SW480 (cell line): ENCODE measurements around the gene CDC123.
"Not testable (repeated sequence)": the region's sequence is repeated elsewhere in the genome, so short reads cannot be mapped to it uniquely, and the experiment has no call there.

Experiments used
- DNase-seq: peaks from one replicate; pipeline ENCODE4 v3.0.0-alpha.2; 2016; ENCODE audit warnings: low spot score

CDC123 gene

DNA sequence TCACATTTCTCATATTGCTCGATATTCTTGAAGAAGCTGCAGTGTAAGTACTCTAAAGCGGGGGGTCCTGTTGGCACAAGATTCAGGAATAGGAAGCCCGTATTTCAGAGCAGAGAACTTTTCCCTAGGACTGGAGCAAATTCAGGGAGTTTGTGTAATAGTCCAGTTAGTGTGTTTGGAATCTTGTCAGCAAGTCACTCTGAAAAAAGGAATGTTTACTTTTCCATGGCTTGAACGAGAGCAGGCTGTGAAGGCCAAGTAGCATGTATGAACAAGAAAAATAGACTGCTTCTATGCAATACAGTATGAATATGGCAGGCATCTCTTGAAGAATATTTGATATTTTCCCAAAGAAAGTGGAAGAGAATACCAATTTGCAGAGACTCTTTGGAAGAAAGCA is 39.8 kb downstream of the CDC123 start:
- DNase-seq: no peak

DNA sequence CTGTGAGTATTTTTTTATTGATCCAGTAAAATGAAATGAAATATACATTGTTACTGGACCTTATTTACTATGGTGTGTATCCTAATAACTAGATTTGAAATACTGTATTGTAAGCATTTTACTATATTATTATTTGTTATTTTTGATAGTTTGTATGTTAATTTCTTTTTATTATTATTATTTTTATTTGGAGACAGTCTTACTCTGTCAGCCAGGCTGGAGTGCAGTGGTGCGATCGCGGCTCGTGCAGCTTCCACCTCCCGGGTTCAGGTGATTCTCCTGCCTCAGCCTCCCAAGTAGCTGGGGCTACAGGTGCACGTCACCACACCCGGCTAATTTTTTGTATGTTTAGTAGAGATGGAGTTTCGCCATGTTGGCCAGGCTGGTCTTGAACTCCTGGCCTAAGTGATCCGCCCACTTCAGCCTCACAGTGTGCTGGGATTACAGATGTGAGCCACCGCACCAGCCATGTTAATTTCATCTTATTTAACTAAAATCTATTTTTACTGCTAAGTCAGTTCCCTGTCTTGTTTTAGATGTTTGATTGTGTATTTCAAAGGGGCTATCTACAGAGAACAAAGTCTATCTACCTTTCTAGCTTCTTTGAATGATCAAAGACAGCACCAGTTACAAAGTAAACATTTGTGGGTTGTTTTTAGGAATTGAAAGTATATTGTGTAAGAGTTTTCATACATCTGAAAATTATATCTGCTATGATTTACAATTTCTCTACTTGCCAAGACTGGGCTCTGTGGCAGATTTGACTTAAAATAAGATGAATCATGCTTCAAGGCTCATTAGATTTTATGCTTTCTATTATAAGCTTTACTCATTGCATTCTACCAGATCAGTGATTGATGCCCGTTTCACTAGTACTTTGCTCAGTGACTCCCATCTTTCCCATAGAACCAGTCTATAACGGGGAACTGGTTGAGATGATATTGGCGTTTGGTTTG is 41.6 kb downstream of the CDC123 start:
- no peak for DNase-seq

DNA sequence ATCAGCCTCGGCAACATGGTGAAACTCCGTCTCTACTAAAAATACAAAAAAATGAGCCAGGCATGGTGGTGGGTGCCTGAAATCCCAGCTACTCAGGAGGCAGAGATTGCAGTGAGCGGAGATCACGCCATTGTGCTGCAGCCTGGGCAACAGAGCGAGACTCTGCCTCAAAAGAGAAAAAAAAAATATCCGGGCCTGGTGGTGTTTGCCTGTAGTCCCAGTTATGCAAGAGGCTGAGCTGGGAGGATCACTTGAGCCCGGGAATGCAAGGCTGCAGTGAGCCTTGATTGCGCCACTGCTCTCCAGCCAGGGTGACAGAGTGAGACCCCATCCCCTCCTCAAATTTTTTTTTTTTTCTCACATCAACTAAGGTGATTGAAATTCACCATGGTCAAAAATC is 42.8 kb downstream of the CDC123 start:
- no peak for DNase-seq

DNA sequence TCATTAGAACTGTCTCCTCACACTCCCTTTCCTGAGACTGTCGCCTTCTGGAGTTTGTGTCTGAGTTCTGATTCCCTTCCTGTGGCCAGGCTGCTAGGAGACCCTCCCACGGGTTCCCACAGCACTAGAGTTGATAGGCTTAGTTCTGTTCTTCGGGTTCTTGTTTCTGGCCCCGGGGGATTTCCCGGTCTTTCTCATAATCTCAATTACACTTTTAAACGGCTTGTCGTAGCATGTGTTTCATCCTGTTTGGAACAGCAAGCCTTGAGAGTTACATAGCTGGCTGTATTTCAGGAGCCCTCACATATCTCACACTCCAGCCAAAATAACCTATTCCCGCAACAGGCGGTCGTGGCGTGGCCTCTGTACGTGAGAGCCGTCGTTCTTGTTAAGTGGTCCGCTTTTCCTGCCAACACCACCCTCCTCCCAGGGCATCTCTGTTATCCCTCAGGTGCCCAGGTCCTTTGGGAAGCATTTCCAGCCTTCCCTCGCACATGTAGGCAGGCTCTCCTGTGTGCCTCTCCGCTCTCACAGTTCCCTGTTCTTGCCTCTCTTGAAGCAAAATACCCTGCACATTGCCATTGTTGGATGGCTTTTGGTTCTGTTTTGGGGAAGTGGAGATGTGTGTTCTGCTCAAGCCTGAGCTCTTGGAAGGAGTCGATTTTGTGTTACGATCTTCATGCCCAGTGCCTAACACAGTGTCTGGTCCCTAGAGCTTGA is 46.0 kb downstream of the CDC123 start:
- no peak for DNase-seq

DNA sequence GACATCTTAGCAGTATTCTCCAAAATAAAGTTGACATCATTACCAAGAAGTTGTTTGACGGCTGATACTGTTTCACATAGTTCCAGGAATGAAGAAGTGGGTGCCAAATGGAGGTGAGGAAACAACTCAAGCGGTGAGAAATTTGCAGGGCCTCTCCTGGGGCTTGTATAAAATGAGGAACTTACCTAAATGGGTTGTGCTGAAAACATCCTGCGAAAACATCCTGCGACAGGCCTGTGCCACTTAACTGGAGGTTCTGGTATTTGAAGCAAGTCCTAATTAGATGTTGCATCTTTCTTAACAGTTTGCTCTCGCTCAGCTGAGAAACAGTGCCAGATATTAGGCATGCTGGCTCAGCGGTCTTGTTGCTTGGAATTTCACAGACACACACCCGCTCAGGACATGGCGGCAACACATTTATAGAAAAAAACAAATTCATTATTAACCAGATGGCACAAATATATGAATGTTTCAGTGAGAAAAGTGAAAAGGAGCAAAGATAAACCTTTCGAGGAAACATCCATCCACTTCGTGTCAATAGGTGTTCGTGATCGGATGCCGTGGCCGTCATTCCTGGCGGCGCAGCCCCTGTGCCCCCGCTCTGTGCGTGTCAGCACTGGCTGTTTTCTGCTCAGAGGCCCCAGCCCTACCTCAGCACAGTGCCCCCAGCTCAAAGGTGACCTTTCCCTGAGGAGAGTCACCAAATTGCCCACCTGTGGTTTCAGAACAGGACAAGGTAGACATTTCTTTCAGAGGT is 48.1 kb downstream of the CDC123 start:
- no peak for DNase-seq

DNA sequence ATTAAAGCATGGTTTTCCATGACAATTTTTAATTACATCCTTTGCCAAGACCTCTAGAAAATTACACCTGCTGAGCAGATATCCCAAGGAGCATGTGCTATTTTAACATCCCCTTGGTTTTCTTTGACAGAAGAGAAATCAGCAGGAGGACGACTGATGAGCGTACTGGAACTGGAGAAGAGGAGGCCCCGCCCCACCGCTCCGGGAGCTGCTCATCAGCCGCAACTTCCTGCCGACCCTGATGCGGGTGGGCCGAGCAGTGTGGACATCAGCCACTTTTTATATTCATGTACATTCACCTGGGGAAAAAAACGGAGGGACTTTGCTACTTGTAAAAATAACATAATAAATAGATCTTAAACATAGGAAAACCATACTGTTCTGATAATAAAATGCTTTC is 54.2 kb downstream of the CDC123 start:
- DNase-seq: no peak

DNA sequence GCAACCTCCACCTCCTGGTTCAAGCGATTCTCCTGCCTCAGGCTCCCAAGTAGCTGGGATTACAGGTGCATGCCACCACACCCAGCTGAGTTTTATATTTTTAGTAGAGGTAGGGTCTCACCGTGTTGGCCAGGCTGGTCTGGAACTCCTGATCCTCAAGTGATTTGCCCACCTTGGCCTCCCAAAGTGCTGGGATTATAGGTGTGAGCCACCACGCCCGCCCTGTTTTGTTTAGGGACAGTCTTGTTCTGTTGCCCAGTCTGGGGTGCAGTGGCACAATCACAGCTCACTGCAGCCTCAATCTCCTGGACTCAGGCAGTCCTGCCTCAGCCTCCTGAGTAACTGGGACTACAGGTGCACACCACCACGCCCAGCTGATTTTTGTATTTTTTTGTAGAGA is 54.7 kb downstream of the CDC123 start:
- not testable (repeated sequence) for DNase-seq

DNA sequence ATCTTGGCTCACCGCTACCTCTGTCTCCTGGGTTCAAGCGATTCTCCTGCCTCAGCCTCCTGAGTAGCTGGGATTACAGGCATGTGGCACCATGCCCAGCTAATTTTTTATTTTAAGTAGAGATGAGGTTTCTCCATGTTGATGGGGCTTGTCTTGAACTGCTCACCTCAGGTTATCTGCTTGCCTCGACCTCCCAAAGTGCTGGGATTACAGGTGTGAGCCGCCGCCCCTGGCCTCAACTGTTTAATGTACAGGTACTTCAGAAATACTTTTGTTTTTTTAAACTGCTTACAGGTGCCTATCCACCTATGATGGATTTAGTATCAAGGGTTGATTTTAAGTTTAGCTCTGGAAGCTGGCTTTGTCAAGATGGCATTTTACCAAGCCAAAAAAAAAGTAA is 55.6 kb downstream of the CDC123 start:
- DNase-seq: no peak

DNA sequence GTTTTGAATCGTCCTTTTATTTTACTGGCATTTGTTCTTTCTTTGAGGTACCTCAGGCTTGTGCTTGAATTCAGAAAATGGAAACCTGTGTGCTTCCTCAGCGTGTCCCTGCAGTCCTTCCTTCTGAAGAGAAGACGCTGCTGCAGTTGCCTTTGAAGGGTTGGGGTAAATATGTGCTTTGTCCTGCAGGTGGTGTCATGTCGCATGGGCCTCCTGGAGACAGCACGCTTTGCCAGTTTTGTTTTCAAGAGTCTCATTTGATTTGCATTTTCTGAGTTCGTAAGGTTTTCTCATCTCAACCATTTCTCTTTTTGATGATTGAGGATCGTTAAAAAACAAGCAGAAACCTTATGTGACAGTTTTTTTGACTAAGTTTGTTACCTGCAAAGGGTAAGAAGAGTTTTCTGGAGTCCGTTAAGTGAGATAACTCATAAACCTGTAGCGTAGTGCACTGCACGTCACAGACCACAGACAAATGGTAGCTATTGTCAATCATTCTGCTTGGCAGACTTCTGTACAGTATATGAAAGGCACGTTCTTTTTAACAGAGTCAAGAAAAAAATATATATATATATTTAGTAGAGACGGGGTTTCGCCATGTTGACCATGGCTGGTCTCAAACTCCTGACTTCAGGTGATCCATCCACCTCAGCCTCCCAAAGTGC is 57.0 kb downstream of the CDC123 start:
- no peak for DNase-seq

DNA sequence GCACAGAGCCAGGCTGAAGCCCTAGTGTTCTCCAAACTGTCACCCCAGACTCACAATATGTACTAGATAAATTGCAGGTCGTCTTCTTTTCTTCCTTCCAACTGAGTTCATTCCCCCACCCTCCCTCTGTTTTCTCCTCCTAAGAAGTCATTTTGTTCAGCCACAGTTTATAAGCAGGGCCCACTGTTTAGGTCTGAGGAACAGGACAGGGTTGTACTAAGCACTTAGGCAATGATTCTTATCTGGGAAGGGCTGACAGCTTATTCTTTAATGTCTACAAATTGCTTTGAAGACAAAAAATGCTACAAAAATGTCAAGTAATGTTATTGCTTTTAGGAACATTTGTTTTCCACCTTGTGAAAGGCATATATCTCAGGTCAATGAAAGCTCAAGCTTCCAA is 59.1 kb downstream of the CDC123 start:
- no peak for DNase-seq

DNA sequence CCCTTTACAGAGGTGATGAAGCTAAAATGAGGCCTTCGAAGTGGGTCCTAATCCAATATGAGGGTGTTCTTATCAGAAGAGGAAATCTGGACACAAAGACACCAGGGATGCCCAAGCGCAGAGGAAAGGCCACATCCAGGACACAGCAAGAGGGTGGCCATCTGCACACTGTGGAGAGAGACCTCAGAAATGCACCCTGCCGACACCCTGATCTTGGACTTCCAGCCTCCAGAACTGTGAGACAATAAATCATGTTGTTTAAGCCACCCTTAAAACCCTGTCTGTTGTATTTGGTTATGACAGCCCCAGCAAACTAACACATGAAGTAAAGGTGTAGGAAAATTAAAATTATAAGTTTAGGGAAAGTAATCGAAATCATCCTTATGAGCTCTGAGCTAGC is 64.0 kb downstream of the CDC123 start:
- no peak for DNase-seq

DNA sequence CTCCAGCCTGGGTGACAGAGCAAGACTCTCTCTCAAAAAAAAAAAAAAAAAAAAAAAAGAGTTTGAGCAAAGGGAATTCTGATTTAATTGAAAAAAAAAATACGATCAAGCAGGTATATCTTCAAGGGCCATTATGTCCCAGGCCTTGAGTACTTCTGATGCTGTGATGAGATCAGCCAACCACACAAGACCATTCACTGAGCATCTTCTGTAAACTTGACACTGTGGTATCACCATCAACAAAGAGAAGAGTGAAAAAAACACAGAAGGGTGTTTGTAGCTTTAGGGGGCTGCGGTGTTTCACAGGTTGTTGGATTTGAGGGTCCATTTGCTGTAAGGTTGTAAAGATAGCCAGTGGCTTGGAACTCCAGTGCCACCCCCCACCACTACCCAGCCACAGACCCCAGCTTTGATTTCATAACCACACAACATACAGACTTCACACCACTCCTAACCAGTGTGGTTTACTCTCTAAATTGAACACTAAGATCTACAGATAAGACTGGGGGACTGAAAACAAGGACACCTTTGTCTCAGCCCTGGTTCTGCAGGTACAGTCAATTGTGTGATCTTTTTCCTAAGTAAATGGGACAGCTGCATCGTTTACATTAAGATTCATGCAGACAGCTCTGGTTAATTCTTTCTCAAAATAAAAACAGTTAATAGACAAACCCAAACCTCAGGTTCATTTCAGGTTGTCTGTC is 66.4 kb downstream of the CDC123 start:
- peak; percentile 73 for DNase-seq

DNA sequence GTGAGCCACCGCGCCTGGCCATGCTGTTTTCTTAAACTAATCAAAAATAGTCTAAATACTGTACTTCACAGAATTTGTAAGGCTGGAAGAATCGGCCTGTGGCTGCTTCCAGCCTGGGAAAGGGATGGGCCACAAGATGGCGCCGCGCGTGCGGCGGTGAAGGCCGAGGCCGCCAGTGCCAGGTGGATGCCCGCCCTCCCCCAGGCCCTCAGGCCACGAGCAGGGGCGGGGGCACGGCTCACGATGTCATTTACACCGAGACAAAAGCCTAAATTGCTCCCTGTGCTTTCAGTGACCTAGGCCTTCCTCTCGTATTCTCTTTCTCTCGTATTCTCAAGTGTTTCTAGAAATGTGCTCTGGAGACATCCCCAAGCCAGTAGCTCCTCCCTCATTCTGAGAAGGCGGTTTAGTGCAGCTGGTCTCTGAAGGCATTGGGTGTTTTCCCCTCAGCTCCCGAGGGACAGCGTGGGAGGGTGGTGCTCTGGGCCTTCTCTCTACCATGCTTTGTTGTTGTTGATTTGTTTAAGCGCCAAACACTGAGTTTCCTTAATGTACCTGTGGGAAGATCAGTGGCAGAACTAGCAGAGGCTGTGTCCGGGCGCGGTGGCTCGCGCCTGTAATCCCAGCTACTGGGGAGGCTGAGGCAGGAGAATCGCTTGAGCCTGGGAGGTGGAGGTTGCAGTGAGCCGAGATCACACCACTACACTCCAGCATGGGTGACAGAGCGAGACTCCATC is 68.4 kb downstream of the CDC123 start:
- DNase-seq: peak; percentile 51

DNA sequence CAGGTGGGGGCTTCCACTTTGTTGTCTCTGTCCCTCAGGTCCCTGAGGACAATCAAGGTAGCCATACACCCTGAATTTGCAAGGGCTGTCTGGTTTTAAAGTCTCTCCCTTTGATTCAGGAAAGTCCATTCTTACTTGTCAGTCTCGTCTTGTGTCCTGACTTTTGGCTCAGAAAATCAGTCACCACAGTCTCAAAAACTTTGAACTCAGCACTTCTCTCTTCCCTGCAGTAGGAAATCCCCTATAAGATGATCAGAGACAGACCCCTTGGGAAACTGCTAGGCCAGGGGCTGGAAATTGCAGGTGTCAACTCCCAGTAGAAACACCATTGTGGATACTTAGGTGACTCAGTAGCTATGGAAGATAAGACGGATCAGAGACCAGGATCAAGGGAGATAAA is 73.1 kb downstream of the CDC123 start:
- DNase-seq: no peak

DNA sequence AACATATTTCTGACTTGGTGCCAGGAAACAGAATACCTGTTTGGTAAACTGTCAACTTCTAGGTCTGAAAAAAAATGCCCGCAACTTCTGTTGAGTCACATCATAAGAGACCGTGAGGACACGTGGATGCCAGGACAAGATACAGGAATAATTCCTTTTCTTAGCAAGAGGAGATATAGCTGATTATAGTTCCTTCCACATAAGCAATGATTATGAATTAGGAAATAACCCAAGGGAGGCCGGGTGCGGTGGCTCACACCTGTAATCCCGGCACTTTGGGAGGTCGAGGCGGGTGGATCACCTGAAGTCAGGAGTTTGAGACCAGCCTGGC is 75.2 kb downstream of the CDC123 start:
- no peak for DNase-seq

DNA sequence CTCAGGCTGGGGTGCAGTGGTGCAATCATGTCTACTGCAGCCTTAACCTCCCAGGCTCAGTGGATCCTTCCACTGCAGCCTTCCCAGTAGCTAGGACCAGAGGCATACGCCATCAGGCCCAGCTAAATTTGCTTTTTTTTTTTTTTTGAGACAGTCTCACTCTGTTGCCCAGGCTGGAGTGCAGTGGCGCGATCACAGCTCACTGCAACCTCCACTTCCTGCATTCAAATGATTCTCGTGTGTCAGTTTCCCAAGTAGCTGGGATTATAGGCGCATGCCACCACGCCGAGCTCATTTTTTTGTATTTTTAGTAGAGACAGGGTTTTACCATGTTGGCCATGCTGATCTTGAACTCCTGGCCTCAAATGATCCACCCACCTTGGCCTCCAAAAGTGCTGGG is 81.9 kb downstream of the CDC123 start:
- not testable (repeated sequence) for DNase-seq

DNA sequence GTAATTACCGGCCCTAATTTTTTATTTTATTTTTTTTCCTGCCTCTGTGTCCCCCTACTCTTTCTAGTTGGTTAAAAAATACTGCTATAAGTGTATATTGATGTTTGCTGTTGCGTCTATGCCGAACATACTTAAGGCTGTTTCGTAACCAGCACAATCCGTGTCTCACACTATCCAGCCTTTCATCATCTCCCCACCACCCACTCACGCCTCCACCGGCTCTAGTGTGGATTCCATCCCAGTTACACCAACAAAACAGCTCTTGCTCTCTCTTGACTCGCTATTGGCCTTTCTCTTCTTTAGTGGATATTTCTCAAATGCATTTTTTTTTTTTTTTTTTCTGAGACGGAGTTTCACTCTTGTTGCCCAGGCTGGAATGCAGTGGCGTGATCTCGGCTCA is 83.3 kb downstream of the CDC123 start:
- DNase-seq: no peak

DNA sequence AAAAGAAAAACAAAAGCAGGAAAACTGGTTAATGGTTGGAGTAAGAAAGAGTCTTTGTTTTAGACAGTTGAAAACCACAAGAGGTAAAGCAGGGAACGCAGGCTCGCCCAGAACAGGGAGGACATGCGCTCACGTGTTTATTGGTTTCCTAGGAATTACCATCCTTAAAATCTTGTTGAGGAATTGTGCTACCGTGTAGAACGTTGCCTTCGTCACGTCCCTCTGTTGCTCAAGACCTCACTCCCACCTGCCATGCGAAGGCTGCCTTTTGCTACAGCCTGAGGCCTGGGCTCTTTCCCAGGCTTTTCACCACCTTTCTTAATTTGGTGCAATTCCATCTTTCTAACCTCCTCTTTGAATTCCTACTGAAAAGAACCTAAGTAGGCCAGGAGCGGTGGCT is 91.8 kb downstream of the CDC123 start:
- no peak for DNase-seq

DNA sequence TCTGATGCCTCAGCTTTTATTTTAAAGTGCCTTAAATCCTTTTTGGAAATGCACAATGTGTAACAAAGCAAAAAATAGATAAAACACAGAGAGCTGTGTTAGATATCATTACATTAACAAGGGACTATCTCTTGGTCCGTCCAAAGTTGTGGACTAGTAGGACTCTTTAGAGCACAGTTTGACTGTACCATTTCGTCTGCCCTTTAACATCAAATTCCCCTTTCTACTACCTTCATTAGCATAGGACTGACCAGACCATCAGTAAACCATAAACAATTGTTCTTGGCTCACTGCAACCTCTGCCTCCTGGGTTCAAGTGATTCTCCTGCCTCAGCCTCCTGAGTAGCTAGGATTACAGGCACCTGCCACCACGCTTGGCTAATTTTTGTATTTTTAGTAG is 101.8 kb downstream of the CDC123 start:
- DNase-seq: not testable (repeated sequence)

DNA sequence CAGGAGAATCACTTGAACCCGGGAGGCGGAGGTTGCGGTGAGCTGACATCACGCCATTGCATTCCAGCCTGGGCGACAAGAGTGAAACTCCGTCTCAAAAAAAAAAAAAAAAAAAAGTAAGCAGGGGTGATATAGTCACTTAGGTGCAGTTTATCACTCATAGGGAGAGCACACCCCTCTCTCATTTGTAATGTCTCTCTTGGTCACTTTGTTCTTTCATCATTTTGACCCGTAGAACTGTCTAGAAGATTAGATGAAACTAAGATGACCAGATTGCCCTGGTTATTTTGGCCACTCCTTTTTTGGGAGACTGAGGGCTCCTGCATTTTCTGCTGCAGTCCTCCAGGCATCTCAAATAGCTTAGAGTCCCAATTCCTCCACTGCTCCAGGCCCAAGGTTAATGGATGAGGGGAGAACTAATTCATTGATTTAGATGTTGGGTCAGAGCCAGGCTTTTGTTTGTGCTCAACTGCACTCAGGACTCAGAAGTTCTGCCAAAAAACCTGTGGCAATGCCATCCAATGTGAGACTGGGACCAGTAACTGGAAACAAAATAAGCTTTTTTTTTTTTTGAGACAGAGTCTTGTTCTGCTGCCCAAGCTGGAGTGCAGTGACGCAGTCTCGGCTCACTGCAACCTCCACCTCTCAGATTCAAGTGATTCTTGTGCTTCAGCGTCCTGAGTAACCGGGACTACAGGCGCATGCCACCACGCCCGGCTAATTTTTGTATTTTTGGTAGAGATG is 103.4 kb downstream of the CDC123 start:
- DNase-seq: no peak
